ENCODE measurements around the gene SLC16A8.

Gene SLC16A8

DNA sequence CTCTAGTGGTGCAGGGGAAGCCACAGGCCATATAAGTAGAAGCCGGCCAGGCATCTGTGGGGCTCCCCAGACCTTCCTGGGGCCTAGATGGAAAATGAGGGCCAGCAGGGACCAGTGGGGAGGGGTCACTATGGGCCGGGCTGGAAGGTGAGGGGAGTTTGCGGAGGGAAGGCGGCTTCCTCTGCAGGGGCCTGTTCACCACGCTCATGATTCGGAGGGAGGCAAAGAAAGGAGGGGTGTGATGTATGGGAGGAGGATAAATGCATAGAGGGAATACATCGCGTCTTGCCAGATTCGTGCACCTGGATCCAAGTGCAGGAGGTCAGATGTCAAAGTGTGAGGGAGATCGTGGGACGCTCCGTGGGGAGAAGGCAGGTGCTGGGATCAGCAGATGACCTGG, 6.9 kb downstream of the SLC16A8 start:
- H3K27ac ChIP-seq (ENCODE audit: extremely low read depth, low read depth, low read length) = no peak overlapping the region
- TF ChIP-seq ZFP3 (tag by site-specific recombination; IDR thresholded peaks at IDR 0.05; ENCODE audit: low read depth) (no peak), EGR2 (tag by site-specific recombination; IDR thresholded peaks at IDR 0.05; ENCODE audit: low read depth) (no peak), ZNF24 (tag by site-specific recombination; IDR thresholded peaks at IDR 0.05) (no peak)
- no peaks in the 10 kb centered on the region for H3K4me1 ChIP-seq (ENCODE audit: control insufficient read depth, insufficient read depth, low read length)
- H3K9me3 ChIP-seq (ENCODE audit: control insufficient read depth, insufficient read depth, low read depth, low read length) = no peaks in the 10 kb centered on the region
- ChIA-PET POLR2A (no interaction called here), CTCF (no interaction called here)
- H3K4me3 ChIP-seq (ENCODE audit: low read depth, low read length) = no peak overlapping the region
- peaks cover 3 to 57% of the 10 kb centered on the region in 2 experiments; a peak in 1 of 3 replicates for H3K36me3 ChIP-seq (ENCODE audit: control insufficient read depth in 2 of 2, insufficient read depth in 1 of 2, low read length in 2 of 2)

- H3K4me1 ChIP-seq (ENCODE audit: control insufficient read depth, insufficient read depth, low read length) = no peaks in the 10 kb centered on the region
- H3K9me3 ChIP-seq (ENCODE audit: control insufficient read depth, insufficient read depth, low read depth, low read length) = no peaks in the 10 kb centered on the region
- 0 out of 2 replicates have a peak, but pooled peaks have one; percentile 19 for TF ChIP-seq ZBTB6 (tag by site-specific recombination; IDR thresholded peaks at IDR 0.05)
- TF ChIP-seq ZEB2 (tag by site-specific recombination; IDR thresholded peaks at IDR 0.05) = no peak
- no peak for TF ChIP-seq ZNF26 (tag by site-specific recombination; IDR thresholded peaks at IDR 0.05)
- TF ChIP-seq, protein P1, sequence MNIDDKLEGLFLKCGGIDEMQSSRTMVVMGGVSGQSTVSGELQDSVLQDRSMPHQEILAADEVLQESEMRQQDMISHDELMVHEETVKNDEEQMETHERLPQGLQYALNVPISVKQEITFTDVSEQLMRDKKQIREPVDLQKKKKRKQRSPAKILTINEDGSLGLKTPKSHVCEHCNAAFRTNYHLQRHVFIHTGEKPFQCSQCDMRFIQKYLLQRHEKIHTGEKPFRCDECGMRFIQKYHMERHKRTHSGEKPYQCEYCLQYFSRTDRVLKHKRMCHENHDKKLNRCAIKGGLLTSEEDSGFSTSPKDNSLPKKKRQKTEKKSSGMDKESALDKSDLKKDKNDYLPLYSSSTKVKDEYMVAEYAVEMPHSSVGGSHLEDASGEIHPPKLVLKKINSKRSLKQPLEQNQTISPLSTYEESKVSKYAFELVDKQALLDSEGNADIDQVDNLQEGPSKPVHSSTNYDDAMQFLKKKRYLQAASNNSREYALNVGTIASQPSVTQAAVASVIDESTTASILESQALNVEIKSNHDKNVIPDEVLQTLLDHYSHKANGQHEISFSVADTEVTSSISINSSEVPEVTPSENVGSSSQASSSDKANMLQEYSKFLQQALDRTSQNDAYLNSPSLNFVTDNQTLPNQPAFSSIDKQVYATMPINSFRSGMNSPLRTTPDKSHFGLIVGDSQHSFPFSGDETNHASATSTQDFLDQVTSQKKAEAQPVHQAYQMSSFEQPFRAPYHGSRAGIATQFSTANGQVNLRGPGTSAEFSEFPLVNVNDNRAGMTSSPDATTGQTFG (tag by site-specific recombination; IDR thresholded peaks at IDR 0.05; ENCODE audit: borderline replicate concordance) = no peak
- TF ChIP-seq, protein P2, sequence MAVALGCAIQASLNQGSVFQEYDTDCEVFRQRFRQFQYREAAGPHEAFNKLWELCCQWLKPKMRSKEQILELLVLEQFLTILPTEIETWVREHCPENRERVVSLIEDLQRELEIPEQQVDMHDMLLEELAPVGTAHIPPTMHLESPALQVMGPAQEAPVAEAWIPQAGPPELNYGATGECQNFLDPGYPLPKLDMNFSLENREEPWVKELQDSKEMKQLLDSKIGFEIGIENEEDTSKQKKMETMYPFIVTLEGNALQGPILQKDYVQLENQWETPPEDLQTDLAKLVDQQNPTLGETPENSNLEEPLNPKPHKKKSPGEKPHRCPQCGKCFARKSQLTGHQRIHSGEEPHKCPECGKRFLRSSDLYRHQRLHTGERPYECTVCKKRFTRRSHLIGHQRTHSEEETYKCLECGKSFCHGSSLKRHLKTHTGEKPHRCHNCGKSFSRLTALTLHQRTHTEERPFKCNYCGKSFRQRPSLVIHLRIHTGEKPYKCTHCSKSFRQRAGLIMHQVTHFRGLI (tag by site-specific recombination; IDR thresholded peaks at IDR 0.05) = no peak
- TF ChIP-seq ZNF473 (tag by site-specific recombination; IDR thresholded peaks at IDR 0.05) = no peak
- H3K27ac ChIP-seq (ENCODE audit: extremely low read depth, low read depth, low read length) = no peak overlapping the region
- CTCF ChIA-PET = no interaction called here
- POLR2A ChIA-PET = no interaction called here
- peaks cover 3 to 64% of the 10 kb centered on the region in 2 experiments; a peak in 2 of 3 replicates for H3K36me3 ChIP-seq (ENCODE audit: control insufficient read depth in 2 of 2, insufficient read depth in 1 of 2, low read length in 2 of 2)
- no peak overlapping the region for H3K4me3 ChIP-seq (ENCODE audit: low read depth, low read length)
These were observed 8.0 kb downstream of the SLC16A8 start for GRCh38 chr22:38075961-38076360.

- Histone ChIP-seq H3K27ac (ENCODE audit: extremely low read depth, low read depth, low read length) (no peak overlapping the region), H3K9me3 (ENCODE audit: control insufficient read depth, insufficient read depth, low read depth, low read length) (no peaks in the 10 kb centered on the region), H3K4me1 (ENCODE audit: control insufficient read depth, insufficient read depth, low read length) (no peaks in the 10 kb centered on the region), H3K4me3 (ENCODE audit: low read depth, low read length) (no peak overlapping the region), H3K36me3 (ENCODE audit: control insufficient read depth in 2 of 2, insufficient read depth in 1 of 2, low read length in 2 of 2) (peaks cover 3 to 63% of the 10 kb centered on the region in 2 experiments; a peak in 2 of 3 replicates)
- POLR2A ChIA-PET = interaction anchor here (0.6 kb wide), 1 partner anchor 230 kb away, joined by 4 read pairs; no protein-coding TSS in a partner anchor
- CTCF ChIA-PET = no interaction called here
- TF ChIP-seq, protein P3, sequence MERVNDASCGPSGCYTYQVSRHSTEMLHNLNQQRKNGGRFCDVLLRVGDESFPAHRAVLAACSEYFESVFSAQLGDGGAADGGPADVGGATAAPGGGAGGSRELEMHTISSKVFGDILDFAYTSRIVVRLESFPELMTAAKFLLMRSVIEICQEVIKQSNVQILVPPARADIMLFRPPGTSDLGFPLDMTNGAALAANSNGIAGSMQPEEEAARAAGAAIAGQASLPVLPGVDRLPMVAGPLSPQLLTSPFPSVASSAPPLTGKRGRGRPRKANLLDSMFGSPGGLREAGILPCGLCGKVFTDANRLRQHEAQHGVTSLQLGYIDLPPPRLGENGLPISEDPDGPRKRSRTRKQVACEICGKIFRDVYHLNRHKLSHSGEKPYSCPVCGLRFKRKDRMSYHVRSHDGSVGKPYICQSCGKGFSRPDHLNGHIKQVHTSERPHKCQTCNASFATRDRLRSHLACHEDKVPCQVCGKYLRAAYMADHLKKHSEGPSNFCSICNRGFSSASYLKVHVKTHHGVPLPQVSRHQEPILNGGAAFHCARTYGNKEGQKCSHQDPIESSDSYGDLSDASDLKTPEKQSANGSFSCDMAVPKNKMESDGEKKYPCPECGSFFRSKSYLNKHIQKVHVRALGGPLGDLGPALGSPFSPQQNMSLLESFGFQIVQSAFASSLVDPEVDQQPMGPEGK (tag by site-specific recombination; IDR thresholded peaks at IDR 0.05) = no peak
- no peak for TF ChIP-seq OSR2 (tag by site-specific recombination; IDR thresholded peaks at IDR 0.05)
- TF ChIP-seq MZF1 (tag by site-specific recombination; IDR thresholded peaks at IDR 0.05; ENCODE audit: borderline replicate concordance) = no peak
- no peak for TF ChIP-seq ZNF302 (tag by site-specific recombination; IDR thresholded peaks at IDR 0.05; ENCODE audit: low read depth)
- TF ChIP-seq ZNF747 (tag by site-specific recombination; IDR thresholded peaks at IDR 0.05) = no peak
- no peak for TF ChIP-seq ZNF10 (tag by site-specific recombination; IDR thresholded peaks at IDR 0.05)
- TF ChIP-seq WT1 (tag by site-specific recombination; IDR thresholded peaks at IDR 0.05) = no peak
- TF ChIP-seq ZNF830 (tag by site-specific recombination; IDR thresholded peaks at IDR 0.05; ENCODE audit: low read depth) = no peak
- TF ChIP-seq ZNF266 (tag by site-specific recombination; IDR thresholded peaks at IDR 0.05; ENCODE audit: low read depth) = no peak
- no peak for TF ChIP-seq ZNF571 (tag by site-specific recombination; IDR thresholded peaks at IDR 0.05)
- no peak for TF ChIP-seq SALL2 (tag by site-specific recombination; IDR thresholded peaks at IDR 0.05; ENCODE audit: borderline replicate concordance)
- TF ChIP-seq HOXC10 (CRISPR knock-in tag; IDR thresholded peaks at IDR 0.05) = no peak
These were observed 8.7 kb downstream of the SLC16A8 start for GRCh38 chr22:38075105-38075825.

Measured in HEK293 (cell line).